Measurements from ENCODE around the gene PRSS12.
A peak's percentile ranks its signal among the peaks of the same experiment; 100 is the strongest.
"Not testable (repeated sequence)": the region's sequence is repeated elsewhere in the genome, so short reads cannot be mapped to it uniquely, and the experiment has no call there.

Gene PRSS12

GRCh38 chr4:118352843-118353533 lies at the start of gene PRSS12:
Gene PRSS12 (minus strand): TSS chr4:118353003. CDS start chr4:118352720, 283 bp downstream.
- DNase-seq (ENCODE audit: low read depth) = no peak

GRCh38 chr4:118400356-118400755 lies 47.6 kb upstream of the PRSS12 start:
- no peak for DNase-seq (ENCODE audit: low read depth)

- not testable (repeated sequence) for DNase-seq (ENCODE audit: low read depth)
Measured at GRCh38 chr4:118399883-118400282, 47.1 kb upstream of the PRSS12 start.

GRCh38 chr4:118398226-118399090 lies 45.7 kb upstream of the PRSS12 start:
- no peak for DNase-seq (ENCODE audit: low read depth)

GRCh38 chr4:118397623-118397979 lies 44.8 kb upstream of the PRSS12 start:
- DNase-seq (ENCODE audit: low read depth) = no peak

GRCh38 chr4:118396881-118397622 lies 44.2 kb upstream of the PRSS12 start:
- DNase-seq (ENCODE audit: low read depth) = no peak

GRCh38 chr4:118395057-118395644 lies 42.3 kb upstream of the PRSS12 start:
- DNase-seq (ENCODE audit: low read depth) = no peak

GRCh38 chr4:118392509-118392908 lies 39.7 kb upstream of the PRSS12 start:
- not testable (repeated sequence) for DNase-seq (ENCODE audit: low read depth)

- no peak for DNase-seq (ENCODE audit: low read depth)
Measured at GRCh38 chr4:118390121-118390520, 37.3 kb upstream of the PRSS12 start.

GRCh38 chr4:118389721-118390120 lies 36.9 kb upstream of the PRSS12 start:
- no peak for DNase-seq (ENCODE audit: low read depth)

- no peak for DNase-seq (ENCODE audit: low read depth)
Measured at GRCh38 chr4:118388606-118389005, 35.8 kb upstream of the PRSS12 start.

GRCh38 chr4:118381902-118382301 lies 29.1 kb upstream of the PRSS12 start:
- no peak for DNase-seq (ENCODE audit: low read depth)

GRCh38 chr4:118373614-118374255 lies 20.9 kb upstream of the PRSS12 start:
- peak; percentile 74 for DNase-seq (ENCODE audit: low read depth)

- no peak for DNase-seq (ENCODE audit: low read depth)
Measured at GRCh38 chr4:118372251-118372650, 19.4 kb upstream of the PRSS12 start.

- no peak for DNase-seq (ENCODE audit: low read depth)
Measured at GRCh38 chr4:118369231-118369630, 16.4 kb upstream of the PRSS12 start.

- DNase-seq (ENCODE audit: low read depth) = no peak
Measured at GRCh38 chr4:118367872-118368271, 15.1 kb upstream of the PRSS12 start.

GRCh38 chr4:118367361-118367760 lies 14.6 kb upstream of the PRSS12 start:
- DNase-seq (ENCODE audit: low read depth) = no peak

GRCh38 chr4:118363166-118363565 lies 10.4 kb upstream of the PRSS12 start:
- DNase-seq (ENCODE audit: low read depth) = no peak

- DNase-seq (ENCODE audit: low read depth) = no peak
Measured at GRCh38 chr4:118361192-118361591, 8.4 kb upstream of the PRSS12 start.

- no peak for DNase-seq (ENCODE audit: low read depth)
Measured at GRCh38 chr4:118360106-118360505, 7.3 kb upstream of the PRSS12 start.

GRCh38 chr4:118357601-118358000 lies 4.8 kb upstream of the PRSS12 start:
- DNase-seq (ENCODE audit: low read depth) = no peak

- DNase-seq (ENCODE audit: low read depth) = no peak
Measured at GRCh38 chr4:118356731-118357130, 3.9 kb upstream of the PRSS12 start.

Measured in GM04503 (cell line).